BLaER1 (cell line): Measurements from ENCODE around the gene REC114.

Experiments used
- H3K27ac ChIP-seq: shearing (Covaris generic); formaldehyde crosslinking; 2 replicates; pipeline ENCODE4 v1.8.1; 2022
- H3K27me3 ChIP-seq: shearing (Covaris generic); formaldehyde crosslinking; 2 replicates; pipeline ENCODE4 v1.8.1; 2022
- H3K36me3 ChIP-seq: shearing (Covaris generic); formaldehyde crosslinking; 2 replicates; pipeline ENCODE4 v1.8.1; 2022
- H3K4me1 ChIP-seq: shearing (Covaris generic); formaldehyde crosslinking; 2 replicates; pipeline ENCODE4 v1.8.1; 2022
- H3K4me2 ChIP-seq: shearing (Covaris generic); formaldehyde crosslinking; 2 replicates; pipeline ENCODE4 v1.8.1; 2022
- H3K4me3 ChIP-seq: shearing (Covaris generic); formaldehyde crosslinking; 2 replicates; pipeline ENCODE4 v1.8.1; 2022
- H3K9ac ChIP-seq: shearing (Covaris generic); formaldehyde crosslinking; 2 replicates; pipeline ENCODE4 v1.8.1; 2022
- H3K9me3 ChIP-seq: shearing (Covaris generic); formaldehyde crosslinking; 2 replicates; pipeline ENCODE4 v1.8.1; 2022
- H4K20me1 ChIP-seq: shearing (Covaris generic); formaldehyde crosslinking; 2 replicates; pipeline ENCODE4 v1.8.1; 2022
- Cebpa-rat ChIP-seq: shearing (Covaris generic); IDR thresholded peaks from 2 replicates; pipeline ENCODE4 v1.8.1; 2022

The REC114 gene

DNA sequence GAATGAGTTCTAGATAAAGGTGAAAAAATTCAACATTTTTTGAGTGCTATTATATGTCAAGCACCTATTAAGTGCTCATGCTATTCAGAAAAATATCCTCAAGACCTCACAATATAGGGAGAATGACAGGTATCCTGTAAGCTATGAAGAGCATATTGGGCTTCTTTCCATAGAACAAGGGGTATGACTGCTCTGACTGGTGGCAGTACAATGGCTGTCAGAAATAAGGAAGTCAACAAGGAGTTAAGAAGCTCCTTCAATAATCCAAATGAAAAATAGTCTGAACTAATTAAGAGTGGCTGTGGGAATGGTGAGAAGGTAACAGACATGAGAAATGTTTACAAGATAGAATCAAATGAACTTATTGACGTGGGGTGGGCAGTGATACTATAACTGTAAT lies 165.5 kb downstream of the REC114 start:
- Histone ChIP-seq H3K4me2 (no peak overlapping the region), H4K20me1 (peaks cover 100% of the 10 kb centered on the region)
- no peak for TF ChIP-seq Cebpa-rat

DNA sequence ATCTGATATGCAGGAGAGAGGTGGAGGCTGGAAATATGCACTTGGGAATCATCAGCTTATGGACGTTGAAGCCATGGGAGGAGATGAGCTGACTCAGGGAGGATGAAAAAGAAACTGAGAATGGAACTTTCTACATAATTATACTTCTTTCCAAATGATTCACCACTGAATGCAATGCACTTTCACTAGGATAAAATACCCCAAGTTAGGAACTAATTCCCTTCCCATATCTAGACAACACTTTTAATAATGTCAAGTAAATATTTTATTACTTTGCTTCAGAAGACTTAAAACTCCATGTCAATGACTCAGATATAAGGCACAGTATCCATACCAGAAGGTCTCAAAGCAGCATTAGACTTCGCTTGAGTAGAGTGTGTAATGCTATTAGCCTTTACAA lies 166.0 kb downstream of the REC114 start:
- Histone ChIP-seq H3K27me3 (no peaks in the 10 kb centered on the region), H3K4me3 (no peak overlapping the region), H3K4me2 (no peak overlapping the region), H3K27ac (no peak overlapping the region), H3K4me1 (peaks cover 32% of the 10 kb centered on the region), H3K9ac (no peak overlapping the region), H4K20me1 (peaks cover 100% of the 10 kb centered on the region), H3K36me3 (peaks cover 12% of the 10 kb centered on the region), H3K9me3 (peaks cover 5% of the 10 kb centered on the region)
- TF ChIP-seq Cebpa-rat: no peak

More for the DNA sequence above, 165.5 kb downstream of the REC114 start:
- H3K27me3 ChIP-seq: no peaks in the 10 kb centered on the region
- H3K4me1 ChIP-seq: peaks cover 32% of the 10 kb centered on the region
- H3K36me3 ChIP-seq: peaks cover 12% of the 10 kb centered on the region
- H3K9me3 ChIP-seq: peaks cover 5% of the 10 kb centered on the region
- H3K4me3 ChIP-seq: no peak overlapping the region
- no peak overlapping the region for H3K27ac ChIP-seq
- no peak overlapping the region for H3K9ac ChIP-seq
